Retinal pigment epithelial cell (primary cell): ENCODE measurements around the gene ACKR3.

ENCODE experiments used
- DNase-seq: peaks from one replicate; pipeline ENCODE4 v3.0.0-alpha.2; 2010; ENCODE audit warnings: low read depth
- H3K4me3 ChIP-seq: 2 replicates; pipeline ENCODE4 v1.5.1; 2011; ENCODE audit warnings: mild to moderate bottlenecking, low read length, control low read depth, moderate library complexity
- CTCF ChIP-seq: conservative IDR thresholded peaks from 2 replicates; pipeline ENCODE4 v1.5.1; 2011; ENCODE audit warnings: low read depth, low read length, control low read depth, inconsistent platforms

Gene ACKR3

GRCh38 chr2:236600892-236601291, 31.3 kb downstream of the ACKR3 start:
- TF ChIP-seq CTCF: no peak
- H3K4me3 ChIP-seq: no peak overlapping the region
- DNase-seq: no peak

- TF ChIP-seq CTCF: no peak
- no peak for DNase-seq
- H3K4me3 ChIP-seq: no peak overlapping the region
Measured at GRCh38 chr2:236601316-236602202, 31.9 kb downstream of the ACKR3 start.

- DNase-seq: no peak
- no peak overlapping the region for H3K4me3 ChIP-seq
- no peak for TF ChIP-seq CTCF
Measured at GRCh38 chr2:236602678-236603077, 33.1 kb downstream of the ACKR3 start.

- no peak for DNase-seq
- TF ChIP-seq CTCF: no peak
- no peak overlapping the region for H3K4me3 ChIP-seq
Measured at GRCh38 chr2:236603361-236604015, 33.9 kb downstream of the ACKR3 start.

- no peak for TF ChIP-seq CTCF
- DNase-seq: no peak
Measured at GRCh38 chr2:236604575-236605344, 35.1 kb downstream of the ACKR3 start.

GRCh38 chr2:236605345-236605734, 35.7 kb downstream of the ACKR3 start:
- DNase-seq: no peak
- TF ChIP-seq CTCF: no peak
- H3K4me3 ChIP-seq: no peak overlapping the region

More at GRCh38 chr2:236604575-236605344, 35.1 kb downstream of the ACKR3 start:
- H3K4me3 ChIP-seq: no peak overlapping the region
